ENCODE results near the gene VAV3.

DNA sequence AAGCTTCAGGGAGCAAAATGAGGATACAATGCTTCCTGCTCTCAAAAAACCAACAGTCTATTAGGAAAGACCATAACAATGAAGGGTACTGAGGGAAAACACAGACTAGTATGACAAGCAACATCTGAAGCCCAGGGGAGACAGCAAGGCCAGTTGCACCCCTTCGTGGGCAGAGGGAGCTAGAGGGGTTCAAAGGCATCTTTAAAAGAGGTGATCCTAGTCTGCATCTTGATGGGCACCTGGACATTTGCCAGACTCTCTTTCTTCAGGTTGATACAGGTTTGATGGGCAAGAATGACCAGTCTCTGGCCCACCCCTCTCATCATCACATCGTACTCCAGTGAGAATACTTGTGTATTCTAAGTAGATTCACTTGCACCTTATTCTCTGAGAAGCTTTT is 177.7 kb downstream of the VAV3 start:
- TF ChIP-seq, protein P1, sequence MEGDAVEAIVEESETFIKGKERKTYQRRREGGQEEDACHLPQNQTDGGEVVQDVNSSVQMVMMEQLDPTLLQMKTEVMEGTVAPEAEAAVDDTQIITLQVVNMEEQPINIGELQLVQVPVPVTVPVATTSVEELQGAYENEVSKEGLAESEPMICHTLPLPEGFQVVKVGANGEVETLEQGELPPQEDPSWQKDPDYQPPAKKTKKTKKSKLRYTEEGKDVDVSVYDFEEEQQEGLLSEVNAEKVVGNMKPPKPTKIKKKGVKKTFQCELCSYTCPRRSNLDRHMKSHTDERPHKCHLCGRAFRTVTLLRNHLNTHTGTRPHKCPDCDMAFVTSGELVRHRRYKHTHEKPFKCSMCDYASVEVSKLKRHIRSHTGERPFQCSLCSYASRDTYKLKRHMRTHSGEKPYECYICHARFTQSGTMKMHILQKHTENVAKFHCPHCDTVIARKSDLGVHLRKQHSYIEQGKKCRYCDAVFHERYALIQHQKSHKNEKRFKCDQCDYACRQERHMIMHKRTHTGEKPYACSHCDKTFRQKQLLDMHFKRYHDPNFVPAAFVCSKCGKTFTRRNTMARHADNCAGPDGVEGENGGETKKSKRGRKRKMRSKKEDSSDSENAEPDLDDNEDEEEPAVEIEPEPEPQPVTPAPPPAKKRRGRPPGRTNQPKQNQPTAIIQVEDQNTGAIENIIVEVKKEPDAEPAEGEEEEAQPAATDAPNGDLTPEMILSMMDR (IDR thresholded peaks at IDR 0.05), result no peak
- no peak for TF ChIP-seq POLR2A (IDR thresholded peaks at IDR 0.05)
